ENCODE data around the gene GAMT.

DNA sequence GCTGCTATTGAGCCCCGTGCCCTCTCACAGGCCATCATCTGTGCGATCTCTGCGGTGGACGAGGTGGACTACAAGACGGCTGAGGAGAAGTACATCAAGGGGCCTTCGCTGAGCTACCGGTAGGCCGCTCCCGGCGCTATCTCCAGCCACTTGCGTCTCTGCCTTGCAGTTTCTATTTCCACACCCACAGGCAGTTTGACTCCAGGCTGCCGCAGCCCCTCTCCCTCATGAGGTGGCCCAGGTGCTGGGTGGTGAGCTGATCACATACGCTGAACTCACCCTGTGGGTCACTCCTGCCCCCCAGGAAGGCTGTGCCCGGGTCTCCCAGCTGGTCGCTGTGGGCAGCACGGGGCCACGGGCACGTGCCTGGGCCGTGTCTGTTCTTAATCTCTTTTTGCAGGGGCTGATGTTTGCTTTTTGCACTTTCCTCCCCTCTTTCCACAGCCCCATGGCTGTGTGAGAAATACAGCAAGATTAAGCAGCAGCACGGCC, 28.3 kb downstream of the GAMT start:
- no peak for TF ChIP-seq POLR2AphosphoS5 (IDR thresholded peaks at IDR 0.05)
- TF ChIP-seq, protein P1, sequence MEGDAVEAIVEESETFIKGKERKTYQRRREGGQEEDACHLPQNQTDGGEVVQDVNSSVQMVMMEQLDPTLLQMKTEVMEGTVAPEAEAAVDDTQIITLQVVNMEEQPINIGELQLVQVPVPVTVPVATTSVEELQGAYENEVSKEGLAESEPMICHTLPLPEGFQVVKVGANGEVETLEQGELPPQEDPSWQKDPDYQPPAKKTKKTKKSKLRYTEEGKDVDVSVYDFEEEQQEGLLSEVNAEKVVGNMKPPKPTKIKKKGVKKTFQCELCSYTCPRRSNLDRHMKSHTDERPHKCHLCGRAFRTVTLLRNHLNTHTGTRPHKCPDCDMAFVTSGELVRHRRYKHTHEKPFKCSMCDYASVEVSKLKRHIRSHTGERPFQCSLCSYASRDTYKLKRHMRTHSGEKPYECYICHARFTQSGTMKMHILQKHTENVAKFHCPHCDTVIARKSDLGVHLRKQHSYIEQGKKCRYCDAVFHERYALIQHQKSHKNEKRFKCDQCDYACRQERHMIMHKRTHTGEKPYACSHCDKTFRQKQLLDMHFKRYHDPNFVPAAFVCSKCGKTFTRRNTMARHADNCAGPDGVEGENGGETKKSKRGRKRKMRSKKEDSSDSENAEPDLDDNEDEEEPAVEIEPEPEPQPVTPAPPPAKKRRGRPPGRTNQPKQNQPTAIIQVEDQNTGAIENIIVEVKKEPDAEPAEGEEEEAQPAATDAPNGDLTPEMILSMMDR (IDR thresholded peaks at IDR 0.05): no peak
